AG09319 (cell line): ENCODE data around the gene ATRNL1.
A peak's percentile ranks its signal among the peaks of the same experiment; 100 is the strongest.
"Not testable (repeated sequence)": the region's sequence is repeated elsewhere in the genome, so short reads cannot be mapped to it uniquely, and the experiment has no call there.

Source experiments
- DNase-seq: peaks from one replicate; pipeline ENCODE4 v3.0.0-alpha.2; 2010; ENCODE audit warnings: low read depth; ENCODE audit errors: extremely low read depth
- CTCF ChIP-seq: IDR thresholded peaks from 2 replicates; pipeline ENCODE4 v1.5.1; 2011; ENCODE audit warnings: low read depth, mild to moderate bottlenecking, inconsistent platforms, low read length, moderate library complexity

The ATRNL1 gene

GRCh38 chr10:115379064-115379463, 285.9 kb downstream of the ATRNL1 start:
- TF ChIP-seq CTCF: no peak

GRCh38 chr10:115384665-115385064, 291.5 kb downstream of the ATRNL1 start:
- TF ChIP-seq CTCF: no peak
- DNase-seq: no peak

More at GRCh38 chr10:115379064-115379463, 285.9 kb downstream of the ATRNL1 start:
- no peak for DNase-seq

- no peak for DNase-seq
- TF ChIP-seq CTCF: no peak
These were observed 297.4 kb downstream of the ATRNL1 start for GRCh38 chr10:115390607-115391006.

GRCh38 chr10:115398026-115398425, 304.9 kb downstream of the ATRNL1 start:
- DNase-seq: no peak
- no peak for TF ChIP-seq CTCF

- TF ChIP-seq CTCF: no peak
- no peak for DNase-seq
These were observed 309.5 kb downstream of the ATRNL1 start for GRCh38 chr10:115402699-115403098.

GRCh38 chr10:115405838-115406237, 312.7 kb downstream of the ATRNL1 start:
- not testable (repeated sequence) for DNase-seq

GRCh38 chr10:115409347-115409746, 316.2 kb downstream of the ATRNL1 start:
- DNase-seq: no peak
- TF ChIP-seq CTCF: no peak

GRCh38 chr10:115417585-115418265, 324.6 kb downstream of the ATRNL1 start:
- no peak for DNase-seq
- TF ChIP-seq CTCF: peak; percentile 58
